Cardiac muscle cell (in vitro differentiated cells and primary cell): ENCODE measurements around the gene PIGQ. TPM values are rescaled to one million over a fixed set of nuclear protein-coding genes. Genes with fewer than 3 reads are reported as not detected.

Source experiments
- DNase-seq, 2 donors: peaks; one replicate each; pipeline versions ENCODE4 v3.0.0 to v3.0.0-alpha.2; 2010 to 2017; ENCODE audit warnings: low read depth in 1 of 2, low spot score in 1 of 2
- H3K27ac ChIP-seq: fragments of 200-600 bp; sonication (generic); 2 replicates; pipeline ENCODE4 v1.5.1; 2016
- H3K27me3 ChIP-seq: fragments of 200-600 bp; sonication (generic); 2 replicates; pipeline ENCODE4 v1.6.0; 2016; ENCODE audit warnings: control low read depth
- H3K36me3 ChIP-seq: fragments of 200-600 bp; sonication (generic); 2 replicates; pipeline ENCODE4 v1.5.1; 2016; ENCODE audit warnings: control low read depth
- H3K4me1 ChIP-seq: fragments of 200-600 bp; sonication (generic); 2 replicates; pipeline ENCODE4 v1.8.1; 2017; ENCODE audit warnings: low read depth, mild to moderate bottlenecking, mixed run types
- H3K4me3 ChIP-seq: fragments of 200-600 bp; sonication (generic); 2 replicates; pipeline ENCODE4 v1.5.1; 2016; ENCODE audit warnings: mild to moderate bottlenecking
- H3K9me3 ChIP-seq: fragments of 200-600 bp; sonication (generic); 2 replicates; pipeline ENCODE4 v1.5.1; 2017; ENCODE audit warnings: low read depth, mild to moderate bottlenecking, control low read depth
- polyA plus RNA-seq: library from polyadenylated mRNA; unstranded; fragments of >200 nt; fragmentation: Nextera tagmentation; extraction: Ambion mirVana; gene quantifications from 2 replicates; pipeline ENCODE4 v1.2.1, GENCODE V29; 2016
- total RNA-seq: library from RNA; depleted of rRNA; stranded (reverse); fragments of >200 nt; gene quantifications from 2 replicates; pipeline ENCODE4 v1.2.3, GENCODE V29; 2016
- TF ChIP-seq, protein P1 (sequence below): IDR thresholded peaks from 2 replicates; pipeline ENCODE4 v1.5.1; 2012; ENCODE audit warnings: low read depth, mild to moderate bottlenecking, low read length

PIGQ gene
- total and polyA plus RNA-seq, 2 experiments from 2014 or later, result 110 to 124 TPM

DNA sequence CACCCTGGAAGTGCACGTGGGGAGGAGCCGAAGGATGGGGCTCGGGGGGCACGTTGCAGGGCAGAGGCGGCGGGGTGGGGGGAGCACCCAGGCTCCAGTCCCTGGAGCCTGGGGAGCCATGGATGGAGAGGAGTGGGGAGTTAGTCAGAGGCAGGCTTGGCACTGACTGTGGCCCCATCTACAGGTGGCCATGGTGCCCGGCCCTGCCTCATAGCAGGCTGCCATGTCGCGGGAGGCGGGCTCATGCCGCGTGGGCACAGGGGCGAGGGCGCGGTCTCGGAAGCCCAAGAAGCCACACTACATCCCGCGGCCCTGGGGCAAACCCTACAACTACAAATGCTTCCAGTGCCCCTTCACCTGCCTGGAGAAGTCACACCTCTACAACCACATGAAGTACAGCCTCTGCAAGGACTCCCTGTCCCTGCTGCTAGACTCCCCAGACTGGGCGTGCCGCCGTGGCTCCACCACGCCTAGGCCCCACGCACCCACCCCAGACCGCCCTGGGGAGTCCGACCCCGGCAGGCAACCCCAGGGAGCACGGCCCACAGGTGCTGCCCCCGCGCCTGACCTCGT, 6.6 kb upstream of the PIGQ start:
- no peak for DNase-seq

GRCh38 chr16:564690-565418, 4.9 kb upstream of the PIGQ start:
- peaks cover 25% of the 10 kb centered on the region for H3K27me3 ChIP-seq
- DNase-seq, result no peak

More for the DNA sequence above, 6.6 kb upstream of the PIGQ start:
- peaks cover 28% of the 10 kb centered on the region for H3K4me1 ChIP-seq
- H3K4me3 ChIP-seq, result no peak overlapping the region
- TF ChIP-seq, protein P1, sequence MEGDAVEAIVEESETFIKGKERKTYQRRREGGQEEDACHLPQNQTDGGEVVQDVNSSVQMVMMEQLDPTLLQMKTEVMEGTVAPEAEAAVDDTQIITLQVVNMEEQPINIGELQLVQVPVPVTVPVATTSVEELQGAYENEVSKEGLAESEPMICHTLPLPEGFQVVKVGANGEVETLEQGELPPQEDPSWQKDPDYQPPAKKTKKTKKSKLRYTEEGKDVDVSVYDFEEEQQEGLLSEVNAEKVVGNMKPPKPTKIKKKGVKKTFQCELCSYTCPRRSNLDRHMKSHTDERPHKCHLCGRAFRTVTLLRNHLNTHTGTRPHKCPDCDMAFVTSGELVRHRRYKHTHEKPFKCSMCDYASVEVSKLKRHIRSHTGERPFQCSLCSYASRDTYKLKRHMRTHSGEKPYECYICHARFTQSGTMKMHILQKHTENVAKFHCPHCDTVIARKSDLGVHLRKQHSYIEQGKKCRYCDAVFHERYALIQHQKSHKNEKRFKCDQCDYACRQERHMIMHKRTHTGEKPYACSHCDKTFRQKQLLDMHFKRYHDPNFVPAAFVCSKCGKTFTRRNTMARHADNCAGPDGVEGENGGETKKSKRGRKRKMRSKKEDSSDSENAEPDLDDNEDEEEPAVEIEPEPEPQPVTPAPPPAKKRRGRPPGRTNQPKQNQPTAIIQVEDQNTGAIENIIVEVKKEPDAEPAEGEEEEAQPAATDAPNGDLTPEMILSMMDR, result no peak
- no peak overlapping the region for H3K27ac ChIP-seq
- no peaks in the 10 kb centered on the region for H3K36me3 ChIP-seq
- H3K9me3 ChIP-seq, result no peaks in the 10 kb centered on the region
- peaks cover 42% of the 10 kb centered on the region for H3K27me3 ChIP-seq

GRCh38 chr16:565419-566330, 4.1 kb upstream of the PIGQ start:
- TF ChIP-seq, protein P1, result no peak
- Histone ChIP-seq H3K4me1 (peaks cover 32% of the 10 kb centered on the region), H3K4me3 (no peak overlapping the region), H3K27ac (peak overlapping the region; percentile 60), H3K9me3 (no peaks in the 10 kb centered on the region), H3K36me3 (no peaks in the 10 kb centered on the region), H3K27me3 (peaks cover 17% of the 10 kb centered on the region)
- peak; percentile 21 to 48 for DNase-seq

More at GRCh38 chr16:564690-565418, 4.9 kb upstream of the PIGQ start:
- H3K36me3 ChIP-seq, result no peaks in the 10 kb centered on the region
- H3K27ac ChIP-seq, result peak overlapping the region; percentile 60
- H3K4me3 ChIP-seq, result no peak overlapping the region
- H3K9me3 ChIP-seq, result no peaks in the 10 kb centered on the region
- peaks cover 32% of the 10 kb centered on the region for H3K4me1 ChIP-seq
- TF ChIP-seq, protein P1, result no peak

GRCh38 chr16:566475-567372, 3.0 kb upstream of the PIGQ start, which contains the start of gene NHLRC4:
TSS of gene NHLRC4 (plus strand) at chr16:567005. CDS start at chr16:568048, 1,043 bp downstream.
- no peaks in the 10 kb centered on the region for H3K36me3 ChIP-seq
- peak; percentile 70 to 86 for DNase-seq
- peaks cover 6% of the 10 kb centered on the region for H3K27me3 ChIP-seq
- H3K9me3 ChIP-seq, result no peaks in the 10 kb centered on the region
- no peak within 1 kb of the TSS for H3K4me3 ChIP-seq
- H3K27ac ChIP-seq, result peak within 1 kb of the TSS; percentile 60
- H3K4me1 ChIP-seq, result peaks cover 32% of the 10 kb centered on the region
- TF ChIP-seq, protein P1, result no peak
